ENCODE data around the gene SFMBT2.

The SFMBT2 gene

DNA sequence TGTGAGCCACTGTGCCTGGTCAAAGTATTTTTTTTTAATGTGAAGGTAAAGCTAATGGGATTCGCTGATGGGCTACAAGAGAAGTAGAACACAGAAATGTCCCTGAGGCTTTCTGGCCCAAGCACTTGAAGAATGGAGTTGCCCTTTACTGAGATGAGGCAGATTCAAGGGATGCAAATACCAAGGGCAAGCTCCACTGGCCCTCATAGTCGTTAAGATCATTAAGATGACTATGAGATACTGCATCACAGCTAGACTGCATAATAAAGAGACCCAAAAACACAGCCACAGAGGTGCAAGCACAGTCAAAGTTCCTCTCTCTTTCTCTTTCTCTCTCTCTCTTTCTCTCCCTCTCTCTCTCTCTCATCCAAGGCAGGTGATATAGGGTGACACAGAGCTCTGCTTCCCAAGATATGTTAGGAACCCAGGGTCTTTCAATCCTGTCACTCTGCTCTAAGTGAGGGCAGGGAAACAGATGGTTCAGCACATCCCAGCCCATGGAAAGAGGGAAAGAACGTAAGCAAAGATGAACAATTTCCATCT, 117.4 kb downstream of the SFMBT2 start:
- TF ChIP-seq, protein P1, sequence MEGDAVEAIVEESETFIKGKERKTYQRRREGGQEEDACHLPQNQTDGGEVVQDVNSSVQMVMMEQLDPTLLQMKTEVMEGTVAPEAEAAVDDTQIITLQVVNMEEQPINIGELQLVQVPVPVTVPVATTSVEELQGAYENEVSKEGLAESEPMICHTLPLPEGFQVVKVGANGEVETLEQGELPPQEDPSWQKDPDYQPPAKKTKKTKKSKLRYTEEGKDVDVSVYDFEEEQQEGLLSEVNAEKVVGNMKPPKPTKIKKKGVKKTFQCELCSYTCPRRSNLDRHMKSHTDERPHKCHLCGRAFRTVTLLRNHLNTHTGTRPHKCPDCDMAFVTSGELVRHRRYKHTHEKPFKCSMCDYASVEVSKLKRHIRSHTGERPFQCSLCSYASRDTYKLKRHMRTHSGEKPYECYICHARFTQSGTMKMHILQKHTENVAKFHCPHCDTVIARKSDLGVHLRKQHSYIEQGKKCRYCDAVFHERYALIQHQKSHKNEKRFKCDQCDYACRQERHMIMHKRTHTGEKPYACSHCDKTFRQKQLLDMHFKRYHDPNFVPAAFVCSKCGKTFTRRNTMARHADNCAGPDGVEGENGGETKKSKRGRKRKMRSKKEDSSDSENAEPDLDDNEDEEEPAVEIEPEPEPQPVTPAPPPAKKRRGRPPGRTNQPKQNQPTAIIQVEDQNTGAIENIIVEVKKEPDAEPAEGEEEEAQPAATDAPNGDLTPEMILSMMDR (conservative IDR thresholded peaks at IDR 0.05) = no peak
- no peak overlapping the region for H3K27ac ChIP-seq

DNA sequence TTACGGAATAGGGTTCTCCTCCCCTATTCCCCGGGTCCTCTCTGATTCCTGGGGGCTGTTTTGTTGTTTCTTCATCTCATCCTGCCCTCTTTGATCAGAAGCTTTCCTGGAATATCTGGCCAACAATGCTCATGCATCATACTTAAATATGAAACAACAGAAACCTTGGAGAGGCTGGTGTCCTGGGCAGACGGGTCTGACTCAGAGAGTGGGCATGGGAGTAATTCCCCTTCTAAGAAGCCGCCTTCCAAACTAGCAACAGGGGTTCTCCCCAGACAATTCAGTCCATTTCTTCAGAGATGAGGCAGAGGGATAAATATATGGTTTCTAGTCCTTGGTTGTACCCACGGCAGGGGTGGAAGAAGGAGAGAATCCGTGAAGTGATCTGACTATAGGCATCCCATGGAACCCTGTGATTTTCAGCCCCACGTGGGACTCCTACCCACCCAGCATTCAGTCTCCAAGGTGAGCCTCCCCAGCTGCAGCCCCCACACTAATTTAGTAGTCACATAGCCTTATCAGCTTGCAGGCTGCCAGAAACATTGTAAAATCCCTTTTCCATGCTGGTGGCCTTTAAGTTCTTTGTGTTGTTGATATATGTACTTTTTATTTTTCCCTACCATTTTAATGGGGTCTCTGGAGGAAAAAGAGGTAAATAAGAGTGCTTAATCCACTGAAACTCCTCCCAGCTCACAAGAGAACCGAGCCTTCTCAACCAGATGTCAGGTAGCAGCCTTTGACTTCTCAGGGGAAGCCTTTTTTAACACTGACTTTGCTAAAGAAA, 119.2 kb downstream of the SFMBT2 start:
- TF ChIP-seq, protein P1 (conservative IDR thresholded peaks at IDR 0.05) = no peak
- no peak overlapping the region for H3K27ac ChIP-seq

DNA sequence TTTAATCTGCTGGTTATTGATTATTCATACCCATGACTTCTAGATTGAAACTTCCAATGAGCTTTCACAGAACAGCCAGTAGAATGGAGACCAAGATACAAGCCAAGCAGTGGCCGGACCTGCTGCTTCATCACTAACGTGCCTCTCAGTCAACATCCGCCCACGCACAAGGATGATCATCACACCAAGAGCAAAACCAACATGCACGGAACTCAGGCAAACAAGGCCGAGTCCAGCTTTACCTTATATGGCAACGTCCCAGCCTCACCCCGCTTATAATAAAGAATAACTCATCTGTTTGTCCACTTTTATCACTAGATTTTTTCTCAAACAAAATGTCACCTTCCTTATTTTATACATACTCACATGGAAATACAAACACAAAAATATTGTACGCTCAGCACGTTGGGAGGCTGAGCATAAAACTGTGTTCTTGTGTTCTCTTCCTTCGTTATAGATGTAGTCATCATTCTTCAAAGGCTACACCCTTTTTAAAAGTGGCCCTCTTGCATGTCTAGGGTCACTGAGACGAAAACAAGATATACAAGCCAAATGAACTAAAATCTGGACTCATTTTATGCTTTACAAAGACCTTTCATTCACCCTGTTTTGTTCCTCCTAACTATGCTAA, 122.7 kb downstream of the SFMBT2 start:
- no peak overlapping the region for H3K27ac ChIP-seq
- TF ChIP-seq, protein P1 (conservative IDR thresholded peaks at IDR 0.05) = no peak

DNA sequence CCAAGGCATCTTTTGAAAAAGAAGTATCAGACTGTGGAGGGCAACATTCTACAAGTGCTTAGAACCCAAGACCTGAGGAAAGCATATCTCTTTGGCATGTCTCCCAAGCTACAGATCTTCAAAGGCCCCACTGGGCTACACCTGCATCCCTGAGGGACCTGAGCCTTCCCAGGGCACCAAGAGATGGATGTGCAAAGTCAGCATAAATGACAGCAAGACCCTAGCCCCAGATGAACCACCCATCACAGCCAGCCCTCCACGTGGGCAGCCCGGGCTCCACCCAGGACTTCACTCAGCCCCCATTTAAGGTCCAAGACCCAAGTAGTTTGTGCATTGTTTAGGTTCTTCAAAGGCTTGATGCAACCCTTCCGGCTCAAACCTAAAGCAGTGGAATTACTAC, 123.5 kb downstream of the SFMBT2 start:
- TF ChIP-seq, protein P1 (conservative IDR thresholded peaks at IDR 0.05) = no peak
- no peak overlapping the region for H3K27ac ChIP-seq

DNA sequence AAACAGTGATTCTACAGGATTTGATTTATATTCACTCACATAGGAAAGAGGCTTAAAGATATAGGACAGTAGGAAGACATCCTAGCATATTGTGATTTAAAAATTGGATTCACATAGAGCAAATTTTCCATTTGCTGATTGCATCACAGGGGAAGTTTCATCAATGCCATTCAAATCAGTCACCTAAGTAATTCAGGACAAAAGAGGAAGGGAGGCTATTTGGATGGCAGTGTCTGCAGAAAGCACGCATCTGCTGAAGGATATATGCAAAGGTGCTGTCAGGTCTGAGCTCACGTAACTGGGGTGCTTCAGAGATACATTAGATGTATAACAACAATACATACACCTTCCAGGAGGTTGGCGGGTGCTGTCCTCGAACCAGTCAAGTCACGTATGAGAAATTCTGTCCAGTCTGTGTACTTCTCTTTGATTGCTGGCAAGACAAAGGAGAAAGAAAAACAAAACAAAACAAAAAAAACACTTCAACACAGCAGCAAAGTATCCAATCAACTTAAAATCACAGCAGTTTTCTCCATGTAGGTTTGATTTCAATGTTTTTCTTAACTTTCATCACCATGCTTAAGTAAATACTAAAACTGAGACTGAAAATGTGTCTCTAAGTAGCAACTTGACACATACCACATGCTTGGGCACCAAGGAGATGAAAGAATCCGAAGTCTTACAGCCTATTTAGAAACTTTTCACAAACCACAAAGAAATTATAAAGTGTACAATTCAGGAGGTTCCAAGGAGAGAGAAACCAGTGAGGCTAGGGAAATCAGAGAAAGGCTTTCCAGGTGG, 125.1 kb downstream of the SFMBT2 start:
- TF ChIP-seq, protein P1 (conservative IDR thresholded peaks at IDR 0.05) = no peak
- H3K27ac ChIP-seq = no peak overlapping the region

DNA sequence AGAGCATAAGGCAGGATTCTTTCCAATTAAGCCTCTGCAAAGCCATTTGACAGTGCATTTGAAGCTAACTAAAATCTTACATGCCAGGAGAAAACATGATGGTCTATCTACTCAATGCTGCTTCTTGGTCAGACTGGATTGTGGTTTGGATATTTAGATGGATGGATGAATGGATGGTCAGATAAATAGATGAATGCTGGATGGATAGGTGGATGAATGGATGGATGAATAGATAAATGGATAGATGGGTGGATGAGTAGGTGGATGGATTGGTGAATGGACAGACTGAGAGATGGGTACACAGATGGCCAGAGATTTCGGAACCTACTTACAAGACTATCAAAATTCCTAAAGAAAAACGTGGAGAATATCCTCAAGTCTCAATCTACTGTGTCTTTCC, 127.6 kb downstream of the SFMBT2 start:
- TF ChIP-seq, protein P1 (conservative IDR thresholded peaks at IDR 0.05) = no peak

DNA sequence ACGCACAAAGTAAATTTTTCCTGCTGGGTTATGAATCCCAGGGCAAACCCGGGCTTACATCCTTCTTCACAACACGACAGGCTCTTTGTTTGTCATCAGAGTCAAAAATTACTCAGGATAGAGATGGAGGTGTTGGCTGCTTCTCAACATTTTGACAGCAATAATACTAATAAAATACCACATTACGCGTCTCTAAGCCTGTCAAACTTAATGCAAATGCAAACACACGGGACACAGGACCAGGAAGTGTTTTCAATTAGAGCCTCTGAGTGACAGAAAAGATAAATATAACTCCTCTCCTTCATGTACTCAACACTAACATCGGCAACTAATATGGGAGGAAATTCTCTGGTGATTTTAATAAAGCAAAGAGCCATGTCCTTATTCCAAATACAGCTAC, 128.4 kb downstream of the SFMBT2 start:
- TF ChIP-seq, protein P1 (conservative IDR thresholded peaks at IDR 0.05) = no peak
- H3K27ac ChIP-seq = no peak overlapping the region

More for the DNA sequence above, 127.6 kb downstream of the SFMBT2 start:
- no peak overlapping the region for H3K27ac ChIP-seq
